Parathyroid adenoma (tissue), 2 donors: ENCODE results near the gene MEI4.

ENCODE experiments used
- H2AFZ ChIP-seq: fragments of 300-600 bp; sonication (generic); one replicate; pipeline ENCODE4 v1.7.0; 2017; ENCODE audit warnings: antibody characterized with exemption, mild to moderate bottlenecking
- H3K27ac ChIP-seq: fragments of 300-600 bp; sonication (generic); one replicate; pipeline ENCODE4 v1.7.0; 2017
- H3K27me3 ChIP-seq: fragments of 300-600 bp; sonication (generic); one replicate; pipeline ENCODE4 v1.7.0; 2017; ENCODE audit warnings: low read length; ENCODE audit not compliant: control insufficient read depth, insufficient read depth
- H3K36me3 ChIP-seq: fragments of 300-600 bp; sonication (generic); one replicate; pipeline ENCODE4 v1.7.0; 2017; ENCODE audit warnings: low read length; ENCODE audit not compliant: control insufficient read depth, insufficient read depth
- H3K4me1 ChIP-seq: fragments of 300-600 bp; sonication (generic); one replicate; pipeline ENCODE4 v1.7.0; 2017; ENCODE audit warnings: control low read depth
- H3K4me2 ChIP-seq: fragments of 300-600 bp; sonication (generic); one replicate; pipeline ENCODE4 v1.7.0; 2017; ENCODE audit warnings: low read length
- H3K4me3 ChIP-seq: fragments of 300-600 bp; sonication (generic); one replicate; pipeline ENCODE4 v1.7.0; 2017; ENCODE audit warnings: low read depth, low read length
- H3K79me2 ChIP-seq: fragments of 300-600 bp; sonication (generic); one replicate; pipeline ENCODE4 v1.7.0; 2017; ENCODE audit warnings: control low read depth
- H3K9ac ChIP-seq: fragments of 300-600 bp; sonication (generic); one replicate; pipeline ENCODE4 v1.7.0; 2017; ENCODE audit warnings: mild to moderate bottlenecking
- H3K9me3 ChIP-seq: fragments of 300-600 bp; sonication (generic); one replicate; pipeline ENCODE4 v1.7.0; 2017; ENCODE audit warnings: low read length; ENCODE audit not compliant: control insufficient read depth
- TF ChIP-seq, protein P1 (sequence below): fragments of 300-600 bp; sonication (generic); IDR thresholded peaks from one replicate; pipeline ENCODE4 v1.7.0; 2017; ENCODE audit warnings: antibody characterized with exemption, mild to moderate bottlenecking
- donor health status: primary hyperparathyroidism.

MEI4 gene

DNA sequence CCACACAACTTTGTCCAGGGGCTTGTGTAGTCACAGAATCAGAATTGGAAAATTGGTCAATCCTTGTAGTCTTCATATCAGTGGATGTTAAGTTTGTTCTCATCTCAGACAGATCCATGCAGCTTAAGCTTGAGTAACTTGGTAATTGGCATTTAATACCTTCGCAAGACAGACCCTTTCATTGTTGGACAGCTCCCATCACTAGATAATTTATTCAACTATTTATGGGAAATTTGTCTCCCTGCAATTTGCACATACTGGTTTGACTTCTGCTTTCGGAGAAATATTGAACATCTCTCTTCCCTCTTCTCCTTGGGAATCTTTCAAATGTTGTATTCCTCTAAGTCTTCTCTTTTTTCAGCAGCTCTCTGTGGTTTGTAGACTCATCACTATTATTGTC, 17.1 kb downstream of the MEI4 start:
- H3K9ac ChIP-seq: no peak overlapping the region
- TF ChIP-seq, protein P1, sequence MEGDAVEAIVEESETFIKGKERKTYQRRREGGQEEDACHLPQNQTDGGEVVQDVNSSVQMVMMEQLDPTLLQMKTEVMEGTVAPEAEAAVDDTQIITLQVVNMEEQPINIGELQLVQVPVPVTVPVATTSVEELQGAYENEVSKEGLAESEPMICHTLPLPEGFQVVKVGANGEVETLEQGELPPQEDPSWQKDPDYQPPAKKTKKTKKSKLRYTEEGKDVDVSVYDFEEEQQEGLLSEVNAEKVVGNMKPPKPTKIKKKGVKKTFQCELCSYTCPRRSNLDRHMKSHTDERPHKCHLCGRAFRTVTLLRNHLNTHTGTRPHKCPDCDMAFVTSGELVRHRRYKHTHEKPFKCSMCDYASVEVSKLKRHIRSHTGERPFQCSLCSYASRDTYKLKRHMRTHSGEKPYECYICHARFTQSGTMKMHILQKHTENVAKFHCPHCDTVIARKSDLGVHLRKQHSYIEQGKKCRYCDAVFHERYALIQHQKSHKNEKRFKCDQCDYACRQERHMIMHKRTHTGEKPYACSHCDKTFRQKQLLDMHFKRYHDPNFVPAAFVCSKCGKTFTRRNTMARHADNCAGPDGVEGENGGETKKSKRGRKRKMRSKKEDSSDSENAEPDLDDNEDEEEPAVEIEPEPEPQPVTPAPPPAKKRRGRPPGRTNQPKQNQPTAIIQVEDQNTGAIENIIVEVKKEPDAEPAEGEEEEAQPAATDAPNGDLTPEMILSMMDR: no peak
- no peaks in the 10 kb centered on the region for H3K9me3 ChIP-seq
- H3K36me3 ChIP-seq: no peaks in the 10 kb centered on the region
- H3K27ac ChIP-seq: no peak overlapping the region
- no peak overlapping the region for H3K4me2 ChIP-seq
- peaks cover 3% of the 10 kb centered on the region for H3K4me1 ChIP-seq
- H3K27me3 ChIP-seq: no peaks in the 10 kb centered on the region
- H2AFZ ChIP-seq: no peak overlapping the region
- H3K4me3 ChIP-seq: no peak overlapping the region
- H3K79me2 ChIP-seq: no peaks in the 10 kb centered on the region

DNA sequence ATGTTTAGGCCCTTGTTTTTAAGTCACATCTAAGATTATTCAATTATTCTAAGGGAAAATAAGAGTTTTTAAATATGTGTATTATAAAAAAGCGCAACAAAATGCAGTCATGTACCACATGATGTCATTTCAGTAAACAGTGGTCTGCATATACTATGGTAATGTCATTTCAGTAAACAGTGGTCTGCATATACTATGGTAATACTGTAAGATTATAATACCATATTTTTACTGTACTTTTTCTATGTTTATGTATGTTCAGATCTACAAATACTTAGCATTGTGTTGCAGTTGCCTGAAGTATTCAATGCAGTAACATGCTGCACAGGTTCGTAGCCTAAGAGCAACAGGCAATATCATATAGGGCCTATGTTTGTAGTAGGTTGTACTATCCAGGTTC, 21.4 kb downstream of the MEI4 start:
- Histone ChIP-seq H2AFZ (no peak overlapping the region), H3K27ac (no peak overlapping the region), H3K27me3 (no peaks in the 10 kb centered on the region), H3K4me3 (no peak overlapping the region), H3K79me2 (no peaks in the 10 kb centered on the region), H3K36me3 (no peaks in the 10 kb centered on the region), H3K9ac (no peak overlapping the region), H3K4me2 (no peak overlapping the region), H3K4me1 (no peaks in the 10 kb centered on the region), H3K9me3 (no peaks in the 10 kb centered on the region)
- TF ChIP-seq, protein P1: no peak

DNA sequence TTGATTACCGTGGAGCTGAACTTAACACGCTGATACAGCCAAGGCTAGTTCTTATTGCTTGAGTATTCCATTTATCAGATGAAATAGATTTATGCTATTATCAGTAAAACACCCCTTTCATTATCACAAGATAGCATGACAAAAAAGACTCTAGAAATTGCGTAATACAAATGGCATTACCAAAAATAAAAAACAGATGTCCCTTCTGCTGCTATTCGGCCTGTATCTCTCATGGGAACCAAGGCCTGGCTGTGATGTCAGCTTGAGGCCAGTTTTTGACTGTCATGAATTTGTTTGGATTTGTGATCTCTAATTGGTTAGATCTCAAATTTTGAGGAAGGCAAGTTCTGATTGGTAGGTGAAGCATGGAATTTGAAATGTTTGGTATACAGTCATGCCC, 25.2 kb downstream of the MEI4 start:
- Histone ChIP-seq H3K4me3 (no peak overlapping the region), H3K36me3 (no peaks in the 10 kb centered on the region), H3K9ac (no peak overlapping the region), H3K27me3 (no peaks in the 10 kb centered on the region), H3K4me1 (no peaks in the 10 kb centered on the region), H3K4me2 (no peak overlapping the region), H2AFZ (no peak overlapping the region), H3K79me2 (no peaks in the 10 kb centered on the region), H3K9me3 (no peaks in the 10 kb centered on the region), H3K27ac (no peak overlapping the region)
- TF ChIP-seq, protein P1: no peak

DNA sequence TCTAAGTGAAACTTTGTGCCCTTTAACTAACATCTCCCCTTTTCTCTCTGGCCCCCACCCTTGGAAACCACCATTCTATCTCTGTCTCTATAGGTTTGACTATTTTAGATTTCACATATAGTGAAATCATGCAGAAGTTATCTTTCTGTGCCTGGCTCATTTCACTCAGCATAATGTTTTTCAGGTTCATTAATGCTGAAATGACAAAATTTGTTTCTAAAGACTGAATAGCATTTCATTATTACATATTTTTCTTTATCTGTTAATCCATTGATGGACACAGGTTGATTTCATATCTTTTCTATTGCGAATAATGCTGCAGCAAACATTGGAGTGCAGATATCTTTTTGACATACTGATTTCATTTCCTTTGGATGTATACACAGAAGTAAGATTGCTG, 30.7 kb downstream of the MEI4 start:
- Histone ChIP-seq H3K27me3 (no peaks in the 10 kb centered on the region), H3K79me2 (no peaks in the 10 kb centered on the region), H3K4me3 (no peak overlapping the region), H3K27ac (no peak overlapping the region), H3K9ac (no peak overlapping the region), H3K9me3 (no peaks in the 10 kb centered on the region), H2AFZ (no peak overlapping the region), H3K4me1 (no peaks in the 10 kb centered on the region), H3K4me2 (no peak overlapping the region), H3K36me3 (no peaks in the 10 kb centered on the region)
- TF ChIP-seq, protein P1: no peak

DNA sequence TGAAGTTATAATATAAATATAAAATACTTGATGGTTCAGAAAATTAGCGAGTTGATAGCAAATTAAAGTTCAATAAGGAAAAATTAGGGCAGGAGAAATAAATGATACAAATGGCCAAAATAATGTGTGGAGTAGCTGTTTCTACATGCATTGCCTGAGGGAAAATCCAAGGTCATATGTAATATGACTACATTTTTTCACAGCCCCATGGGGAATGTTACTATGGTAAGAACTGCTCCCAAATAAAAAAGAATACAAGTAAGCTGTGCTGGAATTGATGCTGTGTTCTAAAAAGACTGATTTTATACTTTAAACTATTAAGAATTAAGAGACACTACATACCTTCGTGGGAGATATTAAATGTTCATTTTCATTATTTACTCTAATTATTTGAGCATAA, 34.1 kb downstream of the MEI4 start:
- Histone ChIP-seq H3K79me2 (no peaks in the 10 kb centered on the region), H3K4me1 (no peaks in the 10 kb centered on the region), H3K4me2 (no peak overlapping the region), H2AFZ (no peak overlapping the region), H3K4me3 (no peak overlapping the region), H3K9ac (no peak overlapping the region), H3K36me3 (no peaks in the 10 kb centered on the region), H3K27ac (no peak overlapping the region), H3K9me3 (no peaks in the 10 kb centered on the region), H3K27me3 (no peaks in the 10 kb centered on the region)
- TF ChIP-seq, protein P1: no peak
